IPS-NIHi7 (cell line): Measurements from ENCODE around the gene C1QTNF3.

Experiments used
- DNase-seq: peaks from one replicate; pipeline ENCODE4 v3.0.0; 2012; ENCODE audit warnings: mixed read lengths; ENCODE audit errors: extremely low spot score

C1QTNF3 gene

GRCh38 chr5:33999978-34000377, 43.0 kb downstream of the C1QTNF3 start:
- DNase-seq: no peak

- peak; percentile 59 for DNase-seq
Measured at GRCh38 chr5:33997331-33997983, 45.6 kb downstream of the C1QTNF3 start.

GRCh38 chr5:33995865-33996264, 47.1 kb downstream of the C1QTNF3 start:
- DNase-seq: no peak

GRCh38 chr5:33994845-33995244, 48.2 kb downstream of the C1QTNF3 start:
- no peak for DNase-seq

GRCh38 chr5:33992864-33993263, 50.1 kb downstream of the C1QTNF3 start:
- DNase-seq: no peak

GRCh38 chr5:33985447-33985846, 57.6 kb downstream of the C1QTNF3 start:
- no peak for DNase-seq

GRCh38 chr5:33984671-33985124, 58.3 kb downstream of the C1QTNF3 start, which contains the start of gene SLC45A2:
Gene SLC45A2, minus strand, starts transcription at chr5:33984693. Its CDS starts 110 bp downstream, at chr5:33984583.
- no peak for DNase-seq

GRCh38 chr5:33984178-33984577, 58.8 kb downstream of the C1QTNF3 start:
- DNase-seq: no peak

- DNase-seq: no peak
Measured at GRCh38 chr5:33981408-33982162, 61.4 kb downstream of the C1QTNF3 start.

- DNase-seq: no peak
Measured at GRCh38 chr5:33980030-33980429, 63.0 kb downstream of the C1QTNF3 start.

GRCh38 chr5:33978306-33978705, 64.7 kb downstream of the C1QTNF3 start:
- no peak for DNase-seq

GRCh38 chr5:33976307-33976706, 66.7 kb downstream of the C1QTNF3 start:
- DNase-seq: no peak

- DNase-seq: no peak
Measured at GRCh38 chr5:33975852-33976251, 67.2 kb downstream of the C1QTNF3 start.

- no peak for DNase-seq
Measured at GRCh38 chr5:33973271-33973670, 69.7 kb downstream of the C1QTNF3 start.

GRCh38 chr5:33969572-33970452, 73.2 kb downstream of the C1QTNF3 start:
- DNase-seq: peak; percentile 84

- no peak for DNase-seq
Measured at GRCh38 chr5:33968211-33969005, 74.6 kb downstream of the C1QTNF3 start.
